ENCODE data around the gene KIF5C.

KIF5C gene

GRCh38 chr2:148888986-148889385 lies 14.0 kb downstream of the KIF5C start:
- Histone ChIP-seq H2BK5ac (ENCODE audit: low read length) (no peak overlapping the region), H3K27ac (replicated peaks; ENCODE audit: low read length) (no peak overlapping the region), H2AFZ (ENCODE audit: low read length) (no peak overlapping the region), H2BK120ac (ENCODE audit: low read depth, low read length) (no peak overlapping the region), H3K4ac (ENCODE audit: low read length) (no peak overlapping the region), H2BK15ac (ENCODE audit: low read length) (no peak overlapping the region), H3K9ac (ENCODE audit: low read depth, low read length, poor library complexity) (no peak overlapping the region), H3K4me1 (ENCODE audit: control insufficient read depth in 2 of 2, insufficient read depth in 1 of 2, low read depth in 1 of 2, low read length in 2 of 2) (peaks cover 2 to 7% of the 10 kb centered on the region in 2 donors), H4K91ac (ENCODE audit: low read depth, low read length, poor library complexity) (no peak overlapping the region), H3K79me1 (ENCODE audit: low read depth, low read length) (peaks cover 2% of the 10 kb centered on the region), H3K4me3 (ENCODE audit: low read length in 2 of 2) (no peak overlapping the region), H2BK12ac (ENCODE audit: low read length) (no peak overlapping the region), H3K14ac (ENCODE audit: low read length) (no peak overlapping the region), H3K27me3 (ENCODE audit: control insufficient read depth in 3 of 3, insufficient read depth in 3 of 3, low read depth in 1 of 3, low read length in 3 of 3) (no peaks in the 10 kb centered on the region), H3K18ac (ENCODE audit: low read length) (no peak overlapping the region), H3K9me3 (replicated peaks in 1 of 2; ENCODE audit: control insufficient read depth in 2 of 2, insufficient read depth in 1 of 2, low read depth in 1 of 2, low read length in 2 of 2) (peaks cover 6 to 26% of the 10 kb centered on the region in 2 donors), H3K36me3 (replicated peaks in 1 of 2; ENCODE audit: control insufficient read depth in 2 of 2, insufficient read depth in 2 of 2, low read length in 2 of 2) (peaks cover 3 to 23% of the 10 kb centered on the region in 2 donors), H4K8ac (ENCODE audit: low read depth, low read length) (no peak overlapping the region), H3K23ac (ENCODE audit: low read depth, low read length, poor library complexity) (no peak overlapping the region), H2AK5ac (ENCODE audit: low read depth, low read length) (no peak overlapping the region), H3K4me2 (ENCODE audit: insufficient read depth, low read length, poor library complexity, severe bottlenecking) (no peak overlapping the region)
- DNase-seq (ENCODE audit: low spot score) = no peak

- peaks cover 6 to 23% of the 10 kb centered on the region in 2 donors for H3K9me3 ChIP-seq (replicated peaks in 1 of 2; ENCODE audit: control insufficient read depth in 2 of 2, insufficient read depth in 1 of 2, low read depth in 1 of 2, low read length in 2 of 2)
- no peak overlapping the region for H3K9ac ChIP-seq (ENCODE audit: low read depth, low read length, poor library complexity)
- H2BK5ac ChIP-seq (ENCODE audit: low read length) = no peak overlapping the region
- no peak overlapping the region for H4K8ac ChIP-seq (ENCODE audit: low read depth, low read length)
- no peak overlapping the region for H2BK120ac ChIP-seq (ENCODE audit: low read depth, low read length)
- peaks cover 3 to 17% of the 10 kb centered on the region in 2 donors for H3K36me3 ChIP-seq (replicated peaks in 1 of 2; ENCODE audit: control insufficient read depth in 2 of 2, insufficient read depth in 2 of 2, low read length in 2 of 2)
- no peaks in the 10 kb centered on the region for H3K27me3 ChIP-seq (ENCODE audit: control insufficient read depth in 3 of 3, insufficient read depth in 3 of 3, low read depth in 1 of 3, low read length in 3 of 3)
- H2BK15ac ChIP-seq (ENCODE audit: low read length) = no peak overlapping the region
- no peak overlapping the region for H4K91ac ChIP-seq (ENCODE audit: low read depth, low read length, poor library complexity)
- no peak overlapping the region for H3K4me3 ChIP-seq (ENCODE audit: low read length in 2 of 2)
- H3K18ac ChIP-seq (ENCODE audit: low read length) = no peak overlapping the region
- no peak overlapping the region for H3K14ac ChIP-seq (ENCODE audit: low read length)
- no peak overlapping the region for H3K4ac ChIP-seq (ENCODE audit: low read length)
- H2BK12ac ChIP-seq (ENCODE audit: low read length) = no peak overlapping the region
- peaks cover 2% of the 10 kb centered on the region for H3K79me1 ChIP-seq (ENCODE audit: low read depth, low read length)
- DNase-seq (ENCODE audit: low spot score) = no peak
- no peak overlapping the region for H2AFZ ChIP-seq (ENCODE audit: low read length)
- no peak overlapping the region for H2AK5ac ChIP-seq (ENCODE audit: low read depth, low read length)
- no peak overlapping the region for H3K23ac ChIP-seq (ENCODE audit: low read depth, low read length, poor library complexity)
- no peak overlapping the region for H3K27ac ChIP-seq (replicated peaks; ENCODE audit: low read length)
- peaks cover 11 to 15% of the 10 kb centered on the region in 2 donors for H3K4me1 ChIP-seq (ENCODE audit: control insufficient read depth in 2 of 2, insufficient read depth in 1 of 2, low read depth in 1 of 2, low read length in 2 of 2)
- H3K4me2 ChIP-seq (ENCODE audit: insufficient read depth, low read length, poor library complexity, severe bottlenecking) = no peak overlapping the region
Measured at GRCh38 chr2:148893906-148894305, 18.9 kb downstream of the KIF5C start.

GRCh38 chr2:148896136-148896535 lies 21.1 kb downstream of the KIF5C start:
- Histone ChIP-seq H3K27ac (replicated peaks; ENCODE audit: low read length) (peak overlapping the region; percentile 66), H3K9me3 (replicated peaks in 1 of 2; ENCODE audit: control insufficient read depth in 2 of 2, insufficient read depth in 1 of 2, low read depth in 1 of 2, low read length in 2 of 2) (peaks cover 6 to 20% of the 10 kb centered on the region in 2 donors), H2BK15ac (ENCODE audit: low read length) (no peak overlapping the region), H2AK5ac (ENCODE audit: low read depth, low read length) (no peak overlapping the region), H2AFZ (ENCODE audit: low read length) (peak overlapping the region; percentile 2), H2BK120ac (ENCODE audit: low read depth, low read length) (no peak overlapping the region), H2BK12ac (ENCODE audit: low read length) (no peak overlapping the region), H3K4me2 (ENCODE audit: insufficient read depth, low read length, poor library complexity, severe bottlenecking) (no peak overlapping the region), H3K36me3 (replicated peaks in 1 of 2; ENCODE audit: control insufficient read depth in 2 of 2, insufficient read depth in 2 of 2, low read length in 2 of 2) (peaks cover 0 to 9% of the 10 kb centered on the region in 2 donors), H3K23ac (ENCODE audit: low read depth, low read length, poor library complexity) (no peak overlapping the region), H3K27me3 (ENCODE audit: control insufficient read depth in 3 of 3, insufficient read depth in 3 of 3, low read depth in 1 of 3, low read length in 3 of 3) (no peaks in the 10 kb centered on the region), H3K18ac (ENCODE audit: low read length) (no peak overlapping the region), H4K91ac (ENCODE audit: low read depth, low read length, poor library complexity) (no peak overlapping the region), H3K9ac (ENCODE audit: low read depth, low read length, poor library complexity) (no peak overlapping the region), H3K4ac (ENCODE audit: low read length) (no peak overlapping the region), H3K4me1 (ENCODE audit: control insufficient read depth in 2 of 2, insufficient read depth in 1 of 2, low read depth in 1 of 2, low read length in 2 of 2) (peaks cover 22 to 24% of the 10 kb centered on the region in 2 donors), H3K4me3 (ENCODE audit: low read length in 2 of 2) (no peak overlapping the region), H3K14ac (ENCODE audit: low read length) (no peak overlapping the region), H3K79me1 (ENCODE audit: low read depth, low read length) (no peaks in the 10 kb centered on the region), H2BK5ac (ENCODE audit: low read length) (no peak overlapping the region), H4K8ac (ENCODE audit: low read depth, low read length) (no peak overlapping the region)
- DNase-seq (ENCODE audit: low spot score) = no peak
- no CpG with 5 or more reads among the region's 4 CpGs for WGBS, 2 donors (ENCODE audit: extremely low coverage in 2 of 2, insufficient read length in 2 of 2, insufficient replicate concordance in 1 of 2)

- Histone ChIP-seq H2BK120ac (ENCODE audit: low read depth, low read length) (no peak overlapping the region), H3K9ac (ENCODE audit: low read depth, low read length, poor library complexity) (no peak overlapping the region), H3K4me2 (ENCODE audit: insufficient read depth, low read length, poor library complexity, severe bottlenecking) (no peak overlapping the region), H3K23ac (ENCODE audit: low read depth, low read length, poor library complexity) (no peak overlapping the region), H2AK5ac (ENCODE audit: low read depth, low read length) (no peak overlapping the region), H3K79me1 (ENCODE audit: low read depth, low read length) (peaks cover 3% of the 10 kb centered on the region), H3K14ac (ENCODE audit: low read length) (no peak overlapping the region), H3K18ac (ENCODE audit: low read length) (no peak overlapping the region), H2BK12ac (ENCODE audit: low read length) (no peak overlapping the region), H3K4ac (ENCODE audit: low read length) (no peak overlapping the region), H2AFZ (ENCODE audit: low read length) (no peak overlapping the region), H3K36me3 (replicated peaks in 1 of 2; ENCODE audit: control insufficient read depth in 2 of 2, insufficient read depth in 2 of 2, low read length in 2 of 2) (peaks cover 0 to 5% of the 10 kb centered on the region in 2 donors), H3K27me3 (ENCODE audit: control insufficient read depth in 3 of 3, insufficient read depth in 3 of 3, low read depth in 1 of 3, low read length in 3 of 3) (no peaks in the 10 kb centered on the region), H4K8ac (ENCODE audit: low read depth, low read length) (no peak overlapping the region), H2BK15ac (ENCODE audit: low read length) (no peak overlapping the region), H2BK5ac (ENCODE audit: low read length) (no peak overlapping the region), H4K91ac (ENCODE audit: low read depth, low read length, poor library complexity) (no peak overlapping the region), H3K9me3 (replicated peaks in 1 of 2; ENCODE audit: control insufficient read depth in 2 of 2, insufficient read depth in 1 of 2, low read depth in 1 of 2, low read length in 2 of 2) (no peaks in the 10 kb centered on the region), H3K4me3 (ENCODE audit: low read length in 2 of 2) (no peak overlapping the region), H3K27ac (replicated peaks; ENCODE audit: low read length) (no peak overlapping the region), H3K4me1 (ENCODE audit: control insufficient read depth in 2 of 2, insufficient read depth in 1 of 2, low read depth in 1 of 2, low read length in 2 of 2) (peaks cover 23 to 31% of the 10 kb centered on the region in 2 donors)
- DNase-seq (ENCODE audit: low spot score) = no peak
- no CpG with 5 or more reads among the region's 7 CpGs for WGBS, 2 donors (ENCODE audit: extremely low coverage in 2 of 2, insufficient read length in 2 of 2, insufficient replicate concordance in 1 of 2)
Measured at GRCh38 chr2:148899638-148900318, 24.8 kb downstream of the KIF5C start.
